K562 (cell line): ENCODE measurements around the gene RNH1. TPM values are rescaled to one million over a fixed set of nuclear protein-coding genes. Genes with fewer than 3 reads are reported as not detected.

Experiments used
- CC2D1A ChIP-seq: fragments of 450-650 bp; IDR thresholded peaks from 2 replicates; pipeline ENCODE4 v1.6.1; 2017; ENCODE audit warnings: mild to moderate bottlenecking
- CHD2 ChIP-seq: IDR thresholded peaks from 2 replicates; pipeline ENCODE4 v1.6.1; 2011; ENCODE audit warnings: low read depth, low read length
- CTBP1 ChIP-seq: fragments of 450-650 bp; IDR thresholded peaks from 2 replicates; pipeline ENCODE4 v1.6.1; 2016; ENCODE audit warnings: borderline replicate concordance
- FOXK2 ChIP-seq, 2 experiments: fragments of 450-650 bp; IDR thresholded peaks in 1 of 2; conservative IDR thresholded peaks in 1 of 2; 2 replicates each; pipeline ENCODE4 v1.6.1; 2016; ENCODE audit warnings: low read depth in 2 of 2, mild to moderate bottlenecking in 1 of 2
- HDAC8 ChIP-seq: fragments of 450-650 bp; IDR thresholded peaks from 2 replicates; pipeline ENCODE4 v1.6.1; 2016; ENCODE audit warnings: mild to moderate bottlenecking, missing genetic modification characterization, moderate library complexity, missing compliant biosample characterization
- HNRNPK ChIP-seq: fragments of 200-400 bp; formaldehyde crosslinking; IDR thresholded peaks from one replicate; pipeline ENCODE4 v1.6.1; 2018; ENCODE audit warnings: mild to moderate bottlenecking, low read depth, low read length; ENCODE audit not compliant: poor library complexity, severe bottlenecking
- LEF1 ChIP-seq: fragments of 450-650 bp; IDR thresholded peaks from 2 replicates; pipeline ENCODE4 v1.6.1; 2016; ENCODE audit warnings: mild to moderate bottlenecking
- NCOA1 ChIP-seq: fragments of 450-650 bp; IDR thresholded peaks from 2 replicates; pipeline ENCODE4 v1.6.1; 2016; ENCODE audit warnings: low read depth
- PCBP2 ChIP-seq: fragments of 200-400 bp; formaldehyde crosslinking; IDR thresholded peaks from 2 replicates; pipeline ENCODE4 v1.6.1; 2018; ENCODE audit warnings: low read length, low read depth, mild to moderate bottlenecking, moderate library complexity; ENCODE audit not compliant: poor library complexity, severe bottlenecking
- PTRF ChIP-seq: fragments of 450-650 bp; IDR thresholded peaks from 2 replicates; pipeline ENCODE4 v1.6.1; 2016; ENCODE audit warnings: mild to moderate bottlenecking, missing genetic modification characterization, missing compliant biosample characterization
- RBM17 ChIP-seq: fragments of 200-400 bp; formaldehyde crosslinking; IDR thresholded peaks from 2 replicates; pipeline ENCODE4 v1.6.1; 2017; ENCODE audit warnings: low read depth, mild to moderate bottlenecking, low read length, borderline replicate concordance
- SOX6 ChIP-seq: fragments of 450-650 bp; IDR thresholded peaks from 2 replicates; pipeline ENCODE4 v1.6.1; 2014; ENCODE audit warnings: mild to moderate bottlenecking
- SPI1 ChIP-seq: IDR thresholded peaks from 2 replicates; pipeline ENCODE4 v1.6.1; 2011; ENCODE audit warnings: low read depth, low read length, control low read depth, borderline replicate concordance
- SRSF3 ChIP-seq: fragments of 200-400 bp; formaldehyde crosslinking; IDR thresholded peaks from 2 replicates; pipeline ENCODE4 v1.6.1; 2016; ENCODE audit warnings: mild to moderate bottlenecking, low read length, moderate library complexity; ENCODE audit not compliant: insufficient read depth
- TAF15 ChIP-seq: fragments of 200-400 bp; formaldehyde crosslinking; IDR thresholded peaks from 2 replicates; pipeline ENCODE4 v1.6.1; 2017; ENCODE audit warnings: mild to moderate bottlenecking, low read depth, low read length, moderate library complexity
- TAF9B ChIP-seq: fragments of 450-650 bp; IDR thresholded peaks from 2 replicates; pipeline ENCODE4 v1.6.1; 2018; ENCODE audit warnings: mild to moderate bottlenecking; ENCODE audit not compliant: partially characterized antibody
- TCF7L2 ChIP-seq: fragments of 150-350 bp; IDR thresholded peaks from 2 replicates; pipeline ENCODE4 v1.6.1; 2016; ENCODE audit warnings: low read depth, mild to moderate bottlenecking, low read length, moderate library complexity
- TSC22D4 ChIP-seq: fragments of 450-650 bp; IDR thresholded peaks from 2 replicates; pipeline ENCODE4 v1.6.1; 2016; ENCODE audit warnings: missing genetic modification characterization, missing biosample characterization, control low read depth
- ZFP30 ChIP-seq: fragments of 250-450 bp; sonication (Bioruptor Pico); IDR thresholded peaks from 2 replicates; pipeline ENCODE4 v1.8.0; 2022; ENCODE audit warnings: moderate library complexity, mild to moderate bottlenecking, inconsistent platforms, borderline replicate concordance
- ZFPM2 ChIP-seq: fragments of 250-450 bp; sonication (Bioruptor Pico); IDR thresholded peaks from 2 replicates; pipeline ENCODE4 v1.5.1; 2022; ENCODE audit warnings: mild to moderate bottlenecking
- ZNF165 ChIP-seq: fragments of 250-450 bp; sonication (Bioruptor Pico); IDR thresholded peaks from 2 replicates; pipeline ENCODE4 v1.4.0; 2020; ENCODE audit warnings: borderline replicate concordance
- ZNF23 ChIP-seq: fragments of 250-450 bp; sonication (Bioruptor Pico); IDR thresholded peaks from 2 replicates; pipeline ENCODE4 v1.4.0; 2020; ENCODE audit warnings: mild to moderate bottlenecking
- ZNF445 ChIP-seq: fragments of 250-450 bp; sonication (Bioruptor Pico); IDR thresholded peaks from 2 replicates; pipeline ENCODE4 v1.4.0; 2020; ENCODE audit warnings: low read depth, mild to moderate bottlenecking, moderate library complexity
- polyA plus RNA-seq, 8 experiments: library from polyadenylated mRNA; depleted of rRNA in 4 of 8; stranded (reverse) in 5 of 8; unstranded in 3 of 8; fragments of >200 nt; fragmentation: Nextera tagmentation in 2 of 8; fragmentation: Illumina TruSeq in 1 of 8; extraction: Ambion mirVana in 2 of 8; extraction: Trizol in 1 of 8; gene quantifications; 2 replicates each; pipeline versions ENCODE4 v1.2.1 to v1.2.3, GENCODE V29; 2011 to 2014; ENCODE audit warnings: inconsistent platforms in 1 of 8, missing spikeins in 1 of 8
- total RNA-seq, 7 experiments: library from RNA; depleted of rRNA in 6 of 7; stranded (reverse); fragments of >200 nt in 6 of 7; fragmentation: Illumina TruSeq in 2 of 7; extraction: Trizol in 2 of 7; gene quantifications; 2 replicates each; pipeline versions ENCODE4 v1.2.1 to v1.2.3, GENCODE V29; 2011 to 2021; ENCODE audit warnings: low replicate concordance in 1 of 7
- TF ChIP-seq, protein P1 (sequence below): fragments of 250-450 bp; sonication (Bioruptor Pico); IDR thresholded peaks from 2 replicates; pipeline ENCODE4 v1.9.0; 2021; ENCODE audit warnings: mild to moderate bottlenecking
- TF ChIP-seq, protein P2 (sequence below): fragments of 450-650 bp; IDR thresholded peaks from 2 replicates; pipeline ENCODE4 v1.6.1; 2016
- TF ChIP-seq, protein P3 (sequence below): sonication (generic); IDR thresholded peaks from 2 replicates; pipeline ENCODE4 v1.6.1; 2016
- TF ChIP-seq, protein P4 (sequence below): fragments of 250-450 bp; sonication (Bioruptor Pico); IDR thresholded peaks from 2 replicates; pipeline ENCODE4 v1.5.0; 2020; ENCODE audit warnings: mild to moderate bottlenecking, borderline replicate concordance

Gene RNH1
- total and polyA plus RNA-seq, 9 of the 15 experiments (the other 6 are each of a cell fraction or from before 2014, with no cell fraction given), result 2.5 to 160 (median 44.3) TPM

DNA sequence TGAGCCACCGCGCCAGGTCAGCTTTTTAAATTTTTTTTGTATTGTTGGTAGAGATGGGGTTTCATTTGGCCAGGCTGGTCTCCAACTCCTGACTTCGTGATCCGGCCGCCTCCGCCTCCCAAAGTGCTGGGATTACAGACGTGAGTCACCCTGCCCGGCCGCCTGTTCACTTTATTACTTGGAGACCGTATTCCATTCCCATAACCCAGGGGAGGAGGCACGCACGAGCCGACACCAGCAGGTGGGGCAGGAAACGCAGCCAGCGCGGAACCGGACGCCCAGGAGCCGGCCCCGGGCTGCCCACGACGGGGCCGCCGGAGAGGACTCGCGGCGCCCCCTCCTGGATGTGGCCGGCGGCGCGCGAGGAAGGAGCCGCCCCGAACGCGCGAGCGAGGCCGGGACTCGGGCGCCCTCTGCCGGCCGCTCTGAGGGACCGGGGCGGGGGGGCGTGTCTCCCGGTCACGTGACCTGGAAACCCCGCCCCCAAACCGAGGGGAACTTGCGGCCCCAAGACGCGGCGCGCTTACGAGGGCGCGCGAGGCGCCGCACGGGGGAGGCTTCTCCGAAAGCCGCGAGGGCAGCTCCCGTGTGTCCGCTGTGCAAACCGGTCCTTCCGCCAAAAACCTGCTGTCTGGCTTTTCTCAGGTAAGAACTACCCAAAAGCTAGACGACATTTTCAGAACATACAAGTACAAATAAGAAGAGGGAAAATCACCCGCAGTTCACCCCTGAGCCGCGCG is 11.6 kb upstream of the RNH1 start (continued):
- TF ChIP-seq SRSF3 (no peak), SPI1 (no peak), TCF7L2 (no peak), TAF9B (no peak), SOX6 (peak; percentile 70), CC2D1A (no peak), HNRNPK (no peak), HDAC8 (tag) (0 out of 2 replicates have a peak, but pooled peaks have one; percentile 60), ZNF23 (CRISPR knock-in tag) (no peak), CHD2 (no peak; the same call in 1 of the 2 replicates), TAF15 (no peak), FOXK2 (conservative IDR thresholded peaks at IDR 0.05 in 1 of 2, IDR thresholded peaks at IDR 0.05 in 1 of 2; ENCODE audit: low read depth in 2 of 2) (peak in 1 of 2 experiments; percentile 25; a peak in 1 of 4 replicates), ZFP30 (CRISPR knock-in tag) (no peak), ZFPM2 (CRISPR knock-in tag) (no peak), ZNF165 (CRISPR knock-in tag) (no peak), TSC22D4 (tag) (no peak), NCOA1 (no peak), ZNF445 (no peak), RBM17 (no peak), PTRF (tag) (no peak), LEF1 (no peak), CTBP1 (peak; percentile 94), PCBP2 (no peak)
- TF ChIP-seq, protein P1, sequence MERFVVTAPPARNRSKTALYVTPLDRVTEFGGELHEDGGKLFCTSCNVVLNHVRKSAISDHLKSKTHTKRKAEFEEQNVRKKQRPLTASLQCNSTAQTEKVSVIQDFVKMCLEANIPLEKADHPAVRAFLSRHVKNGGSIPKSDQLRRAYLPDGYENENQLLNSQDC (CRISPR knock-in tag), result no peak
- TF ChIP-seq, protein P2, sequence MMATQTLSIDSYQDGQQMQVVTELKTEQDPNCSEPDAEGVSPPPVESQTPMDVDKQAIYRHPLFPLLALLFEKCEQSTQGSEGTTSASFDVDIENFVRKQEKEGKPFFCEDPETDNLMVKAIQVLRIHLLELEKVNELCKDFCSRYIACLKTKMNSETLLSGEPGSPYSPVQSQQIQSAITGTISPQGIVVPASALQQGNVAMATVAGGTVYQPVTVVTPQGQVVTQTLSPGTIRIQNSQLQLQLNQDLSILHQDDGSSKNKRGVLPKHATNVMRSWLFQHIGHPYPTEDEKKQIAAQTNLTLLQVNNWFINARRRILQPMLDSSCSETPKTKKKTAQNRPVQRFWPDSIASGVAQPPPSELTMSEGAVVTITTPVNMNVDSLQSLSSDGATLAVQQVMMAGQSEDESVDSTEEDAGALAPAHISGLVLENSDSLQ, result no peak
- TF ChIP-seq, protein P3, sequence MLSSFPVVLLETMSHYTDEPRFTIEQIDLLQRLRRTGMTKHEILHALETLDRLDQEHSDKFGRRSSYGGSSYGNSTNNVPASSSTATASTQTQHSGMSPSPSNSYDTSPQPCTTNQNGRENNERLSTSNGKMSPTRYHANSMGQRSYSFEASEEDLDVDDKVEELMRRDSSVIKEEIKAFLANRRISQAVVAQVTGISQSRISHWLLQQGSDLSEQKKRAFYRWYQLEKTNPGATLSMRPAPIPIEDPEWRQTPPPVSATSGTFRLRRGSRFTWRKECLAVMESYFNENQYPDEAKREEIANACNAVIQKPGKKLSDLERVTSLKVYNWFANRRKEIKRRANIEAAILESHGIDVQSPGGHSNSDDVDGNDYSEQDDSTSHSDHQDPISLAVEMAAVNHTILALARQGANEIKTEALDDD, result no peak
- TF ChIP-seq, protein P4, sequence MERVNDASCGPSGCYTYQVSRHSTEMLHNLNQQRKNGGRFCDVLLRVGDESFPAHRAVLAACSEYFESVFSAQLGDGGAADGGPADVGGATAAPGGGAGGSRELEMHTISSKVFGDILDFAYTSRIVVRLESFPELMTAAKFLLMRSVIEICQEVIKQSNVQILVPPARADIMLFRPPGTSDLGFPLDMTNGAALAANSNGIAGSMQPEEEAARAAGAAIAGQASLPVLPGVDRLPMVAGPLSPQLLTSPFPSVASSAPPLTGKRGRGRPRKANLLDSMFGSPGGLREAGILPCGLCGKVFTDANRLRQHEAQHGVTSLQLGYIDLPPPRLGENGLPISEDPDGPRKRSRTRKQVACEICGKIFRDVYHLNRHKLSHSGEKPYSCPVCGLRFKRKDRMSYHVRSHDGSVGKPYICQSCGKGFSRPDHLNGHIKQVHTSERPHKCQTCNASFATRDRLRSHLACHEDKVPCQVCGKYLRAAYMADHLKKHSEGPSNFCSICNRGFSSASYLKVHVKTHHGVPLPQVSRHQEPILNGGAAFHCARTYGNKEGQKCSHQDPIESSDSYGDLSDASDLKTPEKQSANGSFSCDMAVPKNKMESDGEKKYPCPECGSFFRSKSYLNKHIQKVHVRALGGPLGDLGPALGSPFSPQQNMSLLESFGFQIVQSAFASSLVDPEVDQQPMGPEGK (CRISPR knock-in tag), result no peak
